Mammary epithelial cell (primary cell): ENCODE results near the gene SAP30L.

Experiments used
- EZH2 ChIP-seq: IDR thresholded peaks from 2 replicates; pipeline ENCODE4 v1.6.1; 2012; ENCODE audit warnings: low read length, inconsistent platforms, borderline replicate concordance
- TF ChIP-seq, protein P1 (sequence below), 2 donors: IDR thresholded peaks in 1 of 2; conservative IDR thresholded peaks in 1 of 2; 2 replicates each; pipeline ENCODE4 v1.5.1; 2011 to 2012; ENCODE audit warnings: inconsistent platforms in 2 of 2, low read length in 2 of 2, mild to moderate bottlenecking in 2 of 2, control low read depth in 1 of 2, low read depth in 1 of 2; ENCODE audit not compliant: insufficient read depth in 1 of 2; ENCODE audit errors: extremely low read depth in 1 of 2

- TF ChIP-seq, protein P1, sequence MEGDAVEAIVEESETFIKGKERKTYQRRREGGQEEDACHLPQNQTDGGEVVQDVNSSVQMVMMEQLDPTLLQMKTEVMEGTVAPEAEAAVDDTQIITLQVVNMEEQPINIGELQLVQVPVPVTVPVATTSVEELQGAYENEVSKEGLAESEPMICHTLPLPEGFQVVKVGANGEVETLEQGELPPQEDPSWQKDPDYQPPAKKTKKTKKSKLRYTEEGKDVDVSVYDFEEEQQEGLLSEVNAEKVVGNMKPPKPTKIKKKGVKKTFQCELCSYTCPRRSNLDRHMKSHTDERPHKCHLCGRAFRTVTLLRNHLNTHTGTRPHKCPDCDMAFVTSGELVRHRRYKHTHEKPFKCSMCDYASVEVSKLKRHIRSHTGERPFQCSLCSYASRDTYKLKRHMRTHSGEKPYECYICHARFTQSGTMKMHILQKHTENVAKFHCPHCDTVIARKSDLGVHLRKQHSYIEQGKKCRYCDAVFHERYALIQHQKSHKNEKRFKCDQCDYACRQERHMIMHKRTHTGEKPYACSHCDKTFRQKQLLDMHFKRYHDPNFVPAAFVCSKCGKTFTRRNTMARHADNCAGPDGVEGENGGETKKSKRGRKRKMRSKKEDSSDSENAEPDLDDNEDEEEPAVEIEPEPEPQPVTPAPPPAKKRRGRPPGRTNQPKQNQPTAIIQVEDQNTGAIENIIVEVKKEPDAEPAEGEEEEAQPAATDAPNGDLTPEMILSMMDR (conservative IDR thresholded peaks at IDR 0.05 in 1 of 2, IDR thresholded peaks at IDR 0.05 in 1 of 2; ENCODE audit: extremely low read depth in 1 of 2, insufficient read depth in 1 of 2, low read depth in 1 of 2, low read length in 2 of 2) = no peak
- no peak for TF ChIP-seq EZH2
Observed at GRCh38 chr5:154506049-154506715, 60.4 kb downstream of the SAP30L start.
